ENCODE data around the gene FRAS1.
A peak's percentile ranks its signal among the peaks of the same experiment; 100 is the strongest.
"Not testable (repeated sequence)": the region's sequence is repeated elsewhere in the genome, so short reads cannot be mapped to it uniquely, and the experiment has no call there.

FRAS1 gene

DNA sequence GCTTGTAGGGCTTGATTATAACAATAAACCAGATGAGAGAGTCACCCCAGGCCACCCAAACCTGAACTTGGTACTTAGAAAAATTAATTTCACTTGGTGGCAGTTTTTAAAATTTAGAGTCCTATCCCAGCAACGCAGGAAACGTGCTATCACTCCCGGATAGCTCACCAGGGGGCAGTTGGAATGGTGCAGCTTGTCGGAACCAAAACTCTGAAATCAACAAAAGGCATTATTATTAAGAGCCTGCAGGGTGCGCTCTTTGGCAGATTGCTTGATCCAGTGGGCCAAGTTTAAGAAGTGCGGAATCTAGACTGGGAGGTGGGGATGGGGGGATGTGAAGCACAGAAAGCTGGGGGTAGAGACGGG is 2.4 kb downstream of the FRAS1 start:
- peak; percentile 65 for DNase-seq

DNA sequence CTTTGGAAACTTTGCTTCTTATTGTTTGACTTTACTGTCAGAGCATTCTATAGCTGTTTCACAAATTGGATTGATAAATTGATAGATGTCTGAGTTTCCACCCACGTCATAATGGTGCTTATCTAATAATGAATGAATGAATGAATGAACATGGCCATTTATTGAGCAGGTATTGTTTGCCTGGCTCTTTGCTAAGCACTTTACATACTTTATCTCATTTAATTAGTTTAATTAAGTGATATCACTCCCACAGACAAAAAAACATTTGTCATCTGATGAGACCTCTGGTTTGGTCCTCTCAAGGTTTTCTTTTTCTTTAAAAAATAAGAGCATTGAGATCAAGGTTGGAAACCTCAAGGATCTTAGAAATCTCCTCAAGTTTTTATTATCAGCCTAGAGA is 2.8 kb downstream of the FRAS1 start:
- DNase-seq: no peak

DNA sequence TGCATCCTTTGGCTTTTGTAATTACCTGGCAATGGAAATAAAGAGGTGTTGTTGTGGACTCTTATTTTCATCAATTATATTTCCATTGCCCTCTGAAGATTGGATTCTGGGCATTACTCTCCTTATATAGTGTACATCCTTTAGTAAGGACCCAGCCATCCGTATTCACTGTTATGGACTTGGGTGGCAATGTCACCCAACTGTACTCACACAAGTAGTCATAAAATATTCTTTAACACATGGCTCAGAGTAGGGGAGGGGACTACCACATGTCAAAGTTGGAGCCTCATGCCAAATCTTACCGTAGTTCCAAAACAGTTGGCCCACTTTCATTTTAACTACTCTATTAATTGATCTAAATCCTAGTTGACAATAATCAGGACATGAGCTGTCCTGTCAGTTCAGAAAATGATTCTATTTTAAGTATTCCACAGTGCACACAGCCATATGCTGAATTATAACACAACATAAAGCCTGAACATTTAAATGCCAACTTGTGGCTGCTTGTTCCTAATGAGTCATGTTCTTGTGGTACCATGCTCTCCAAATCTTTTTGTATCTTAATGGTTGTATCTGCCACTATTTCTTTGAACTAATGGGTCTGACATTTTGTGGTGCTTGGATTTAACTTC is 4.9 kb downstream of the FRAS1 start:
- peak; percentile 34 for DNase-seq

DNA sequence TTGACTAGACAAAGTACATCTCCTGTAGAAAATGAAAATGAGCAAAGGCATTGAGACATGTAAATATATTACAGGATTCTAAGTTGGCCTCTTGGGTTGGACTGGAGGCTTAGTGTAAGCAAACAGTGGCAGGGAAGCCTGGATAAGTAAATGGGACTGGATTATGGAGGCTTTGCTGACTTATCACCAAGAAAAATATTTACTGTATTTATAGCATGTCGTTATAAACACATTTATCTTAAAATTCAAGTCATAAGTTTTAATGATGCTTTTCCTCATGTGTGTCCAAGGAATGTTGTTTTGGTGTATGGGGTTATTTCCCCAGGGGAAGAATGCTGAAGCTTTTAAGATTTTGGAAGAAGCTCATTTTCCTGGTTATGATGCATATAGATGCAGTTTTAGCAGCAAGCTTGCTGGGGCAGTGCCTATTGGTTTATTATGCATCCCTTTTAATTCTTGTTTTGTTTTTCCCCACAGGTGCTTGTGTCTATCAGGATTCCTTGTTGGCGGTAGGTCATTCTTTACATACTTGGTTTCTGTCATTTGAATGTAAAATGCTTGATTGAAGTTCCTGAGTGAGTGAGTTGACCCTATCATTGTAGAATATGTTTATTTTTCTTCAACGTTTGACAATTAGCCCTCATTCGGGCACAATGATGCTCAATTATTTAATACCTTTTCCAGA is 8.5 kb downstream of the FRAS1 start:
- peak; percentile 36 for DNase-seq

DNA sequence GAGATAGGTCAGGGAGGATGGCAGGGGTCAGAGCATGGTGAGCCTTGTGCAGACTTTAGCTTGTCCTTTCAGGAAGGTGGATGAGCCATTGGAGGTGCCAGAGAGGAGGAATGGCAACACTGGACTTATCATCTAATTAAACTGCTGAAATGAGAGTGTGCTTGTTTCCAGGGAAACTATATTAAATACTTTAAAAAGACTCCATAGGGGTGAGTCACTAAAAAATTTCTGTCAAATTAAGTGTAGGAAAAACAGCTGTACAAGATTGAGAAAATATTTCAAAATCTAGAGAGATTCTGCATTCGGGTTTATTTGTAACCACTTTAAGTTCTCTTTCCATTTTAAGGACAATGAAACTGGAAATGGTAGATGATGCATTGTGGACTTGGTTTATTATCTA is 11.4 kb downstream of the FRAS1 start:
- no peak for DNase-seq

DNA sequence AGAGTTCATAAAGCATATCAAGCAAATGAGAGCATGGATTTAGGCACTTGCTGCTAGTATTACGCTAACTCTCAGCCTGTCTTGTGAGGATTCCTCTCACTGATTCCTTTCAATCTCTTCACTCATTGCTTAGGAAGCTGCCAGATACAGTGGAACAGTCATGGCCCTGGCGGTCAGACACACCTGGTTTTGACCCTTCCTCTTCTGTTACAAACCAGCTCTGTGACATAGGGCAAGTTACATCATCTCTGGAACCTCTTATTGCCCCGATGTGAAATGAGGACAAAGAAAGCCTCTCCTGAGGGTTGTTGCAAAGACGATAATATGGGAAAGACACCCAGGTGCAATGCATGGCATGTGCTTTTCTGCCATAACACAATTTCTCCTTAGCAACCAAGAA is 12.2 kb downstream of the FRAS1 start:
- no peak for DNase-seq

DNA sequence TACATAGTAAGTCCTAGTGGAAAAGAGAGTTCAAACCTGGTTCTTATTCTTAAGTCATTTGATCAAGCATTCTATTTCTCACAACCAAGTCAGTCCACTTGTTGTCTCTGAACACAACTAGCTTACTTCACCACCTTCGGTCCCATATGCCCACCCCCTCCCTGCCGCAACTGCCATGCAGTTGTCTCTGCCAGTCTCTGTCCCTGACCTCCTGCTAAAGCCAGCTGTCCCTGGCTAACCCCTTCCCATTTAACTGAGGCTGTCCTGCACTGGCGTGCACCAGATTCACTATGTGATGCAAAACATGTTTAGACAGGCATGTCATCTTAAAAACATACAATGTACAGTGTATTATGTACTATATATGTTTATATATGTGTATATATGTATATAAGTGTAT is 12.7 kb downstream of the FRAS1 start:
- no peak for DNase-seq

DNA sequence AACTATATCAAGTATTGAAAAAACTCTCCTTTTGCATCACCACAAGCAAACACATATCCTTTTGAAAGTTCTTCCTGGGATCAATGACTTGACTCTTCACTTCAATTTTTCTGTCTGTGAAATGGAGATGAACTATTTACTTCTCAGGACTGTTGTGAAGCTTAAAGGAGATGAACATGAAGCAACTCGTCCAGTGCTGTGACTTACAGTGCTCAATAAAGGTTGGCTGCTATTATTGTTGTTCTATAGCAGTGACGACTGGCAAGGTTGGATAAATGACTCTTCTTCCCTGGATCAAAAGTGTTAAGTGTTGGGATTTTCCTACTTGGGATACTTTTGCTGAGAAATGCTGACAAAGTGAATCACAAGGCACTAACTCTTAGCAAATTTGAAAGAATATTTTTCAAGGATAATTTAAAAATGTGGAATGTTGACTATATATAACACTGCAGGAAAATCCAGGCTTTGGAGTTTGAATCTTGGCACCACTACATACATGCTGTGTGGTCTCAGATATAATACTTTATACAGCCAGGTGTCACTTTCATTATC is 13.7 kb downstream of the FRAS1 start:
- DNase-seq: no peak

DNA sequence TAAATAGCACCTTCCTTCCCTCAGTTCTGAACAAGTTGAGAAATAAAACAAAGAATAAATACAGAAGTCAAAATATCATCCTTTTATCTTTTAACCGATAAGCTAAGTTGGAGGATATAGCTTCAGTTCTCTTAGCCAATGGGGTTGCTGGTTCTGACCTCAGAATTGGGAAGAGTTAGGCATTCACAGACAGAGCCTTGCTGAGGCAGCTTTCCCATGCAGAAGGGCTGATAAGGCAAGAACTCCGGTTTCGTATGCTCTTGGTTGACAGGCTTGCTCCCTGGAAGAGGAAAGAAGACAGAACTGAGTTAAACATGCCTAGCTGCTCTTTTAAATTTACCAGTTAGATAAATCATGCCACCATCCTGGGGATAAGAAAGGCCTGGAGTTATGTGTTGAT is 17.6 kb downstream of the FRAS1 start:
- DNase-seq: no peak

DNA sequence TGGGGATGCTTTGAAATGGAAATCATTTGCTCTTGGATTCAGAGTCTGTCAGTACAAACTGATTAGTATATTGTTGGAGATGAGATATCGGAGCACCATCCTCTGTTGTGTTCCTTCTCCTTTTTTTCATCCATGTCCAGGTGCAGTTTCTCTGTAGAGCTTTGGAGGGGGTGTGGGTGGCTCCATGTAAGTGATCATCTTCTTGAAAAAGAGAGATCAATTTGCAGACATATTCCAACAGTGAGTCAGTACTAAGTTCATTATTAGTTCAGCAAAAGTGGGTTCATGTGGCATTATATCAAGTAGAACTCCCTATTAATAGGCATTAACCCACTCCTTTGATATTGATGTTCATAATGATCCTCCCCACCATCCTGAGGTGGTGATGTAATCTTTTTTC is 18.9 kb downstream of the FRAS1 start:
- no peak for DNase-seq

DNA sequence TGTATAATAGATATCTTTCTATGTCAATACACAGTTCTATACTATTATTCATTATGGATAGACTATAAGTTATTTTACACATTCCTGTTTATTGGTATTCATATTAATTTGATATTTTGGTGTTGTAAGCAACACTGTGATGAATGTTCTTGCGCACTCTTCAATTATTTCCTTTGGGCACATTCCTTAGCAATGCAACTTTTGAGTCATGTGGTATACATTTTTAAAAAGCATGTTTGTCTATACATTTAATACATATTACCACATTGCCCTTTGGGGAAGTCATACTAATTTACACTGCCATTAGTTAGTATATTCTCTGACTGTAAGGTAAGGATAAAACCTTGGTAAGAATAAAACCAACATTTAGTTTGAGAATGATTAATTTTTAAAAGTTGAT is 21.0 kb downstream of the FRAS1 start:
- no peak for DNase-seq

DNA sequence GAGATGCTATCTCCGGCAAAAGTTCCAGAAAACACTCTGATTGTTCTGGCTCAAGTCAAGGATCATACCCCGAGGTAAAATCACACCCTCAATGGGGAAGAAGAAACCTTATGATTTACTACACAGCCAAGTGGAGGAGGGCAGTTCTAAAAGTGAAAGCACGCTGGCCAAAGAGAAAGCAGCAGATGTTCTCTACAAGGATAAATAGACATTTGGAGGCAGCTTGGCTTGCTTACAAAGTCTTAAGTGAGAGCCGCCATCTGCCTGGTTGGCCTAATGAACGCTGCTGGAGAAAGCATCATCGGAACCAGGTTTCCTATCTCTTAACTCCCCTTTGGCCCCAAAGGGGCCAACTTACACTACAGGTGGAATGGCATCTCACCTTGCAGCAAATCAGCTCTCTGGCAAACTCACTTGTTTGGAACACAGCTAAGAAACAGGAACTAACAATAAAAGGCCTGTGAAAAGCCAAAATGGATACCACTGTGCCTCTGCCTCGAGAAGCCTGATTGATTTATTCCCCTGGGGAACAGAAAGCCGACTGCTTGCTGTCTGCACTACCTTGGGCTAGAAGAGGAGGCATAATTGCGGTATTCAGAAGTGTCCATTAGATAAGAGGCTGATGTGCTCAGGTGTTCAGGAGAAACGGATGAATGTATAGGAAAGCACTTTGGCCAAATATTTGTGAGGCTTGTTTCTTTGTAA is 22.8 kb downstream of the FRAS1 start:
- DNase-seq: no peak

DNA sequence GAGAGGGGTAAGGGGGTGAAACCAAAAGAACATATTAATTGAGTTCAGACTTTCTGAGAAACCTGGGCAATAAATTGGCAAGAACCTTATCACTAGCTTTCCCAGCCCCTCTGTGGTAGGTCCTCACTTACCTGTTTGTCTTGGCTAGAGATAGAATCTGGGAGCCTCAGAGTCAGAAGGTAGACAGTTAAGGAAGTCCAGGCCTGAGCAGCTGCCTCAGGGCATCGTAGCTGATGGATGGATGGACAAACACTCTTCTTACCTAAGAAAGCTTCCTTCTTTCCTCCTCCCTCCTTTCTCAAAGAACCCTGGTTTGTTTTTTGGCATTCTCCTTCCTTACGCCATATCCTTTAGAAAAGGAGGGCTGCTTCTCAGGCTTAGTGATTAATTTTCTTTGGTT is 24.4 kb downstream of the FRAS1 start:
- no peak for DNase-seq

DNA sequence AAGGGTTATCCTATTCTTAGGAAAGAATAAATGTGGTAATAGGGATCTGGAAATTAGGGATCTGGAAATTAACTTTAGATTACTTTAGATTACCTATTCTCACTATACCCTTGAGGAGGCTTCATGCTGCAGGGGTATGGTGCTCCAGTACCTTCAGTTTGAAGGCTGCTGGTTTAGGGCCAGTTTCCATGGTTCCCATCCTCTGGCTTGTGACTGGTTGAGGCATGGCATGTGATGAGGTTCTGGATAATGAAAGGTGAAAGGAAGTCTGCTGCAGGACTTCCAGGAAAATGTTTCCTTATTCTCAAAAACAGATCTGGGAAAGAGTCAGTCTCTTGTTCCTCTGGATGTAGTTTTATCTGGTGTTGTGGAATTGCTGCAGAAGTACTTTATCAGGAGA is 25.9 kb downstream of the FRAS1 start:
- DNase-seq: no peak

DNA sequence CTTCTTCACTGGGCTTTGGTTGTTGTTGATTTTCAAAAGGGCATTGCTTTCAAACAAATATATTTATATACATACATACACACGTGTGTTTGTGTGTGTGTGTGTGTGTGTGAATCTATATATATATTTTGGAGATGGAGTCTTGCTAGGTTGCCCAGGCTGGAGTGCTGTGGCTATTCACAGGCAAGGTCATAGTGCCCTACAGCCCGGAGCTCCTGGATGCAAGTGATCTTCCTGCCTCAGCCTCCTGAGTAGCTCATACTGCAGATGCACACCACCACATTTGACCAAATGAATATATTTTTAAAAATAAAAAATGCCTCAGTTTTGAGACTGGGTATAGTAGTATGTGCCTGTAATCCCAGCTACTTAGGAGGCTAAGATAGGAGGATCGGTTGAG is 34.4 kb downstream of the FRAS1 start:
- no peak for DNase-seq

DNA sequence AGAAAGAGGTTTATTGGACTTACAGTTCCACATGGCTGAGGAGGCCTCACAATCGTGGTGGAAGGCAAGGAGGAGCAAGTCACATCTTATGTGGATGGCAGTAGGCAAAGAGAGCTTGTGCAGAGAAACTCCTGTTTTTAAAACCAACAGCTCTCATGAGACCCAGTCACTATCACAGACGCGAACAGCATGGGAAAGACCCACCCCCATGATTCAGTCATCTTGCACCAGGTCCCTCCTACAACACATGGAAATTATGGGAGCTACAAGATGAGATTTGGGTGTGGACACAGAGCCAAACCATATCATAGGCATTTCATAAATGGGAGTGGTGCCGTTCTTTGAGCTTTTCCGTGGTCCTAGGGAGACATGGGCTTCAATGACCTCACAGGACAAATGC is 35.2 kb downstream of the FRAS1 start:
- DNase-seq: not testable (repeated sequence)

DNA sequence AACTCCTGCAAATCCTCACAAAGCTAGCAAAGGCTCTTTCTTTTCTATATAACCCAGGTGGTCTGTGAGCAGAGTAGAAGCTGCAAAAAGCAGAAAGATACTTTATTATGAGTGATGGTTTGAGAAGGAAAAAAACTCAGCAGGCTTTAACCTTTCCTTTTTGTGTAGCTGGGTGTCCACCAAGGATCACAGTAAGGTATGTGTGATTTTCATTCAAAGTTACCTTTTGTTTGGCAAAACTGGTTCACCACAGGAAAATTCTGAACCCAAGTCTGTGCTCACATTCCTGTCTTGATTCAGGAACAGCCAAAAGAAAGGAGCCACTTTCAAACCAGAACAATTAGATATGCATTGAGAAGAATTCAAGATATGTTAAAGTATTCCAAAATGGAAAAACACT is 35.7 kb downstream of the FRAS1 start:
- DNase-seq: no peak

DNA sequence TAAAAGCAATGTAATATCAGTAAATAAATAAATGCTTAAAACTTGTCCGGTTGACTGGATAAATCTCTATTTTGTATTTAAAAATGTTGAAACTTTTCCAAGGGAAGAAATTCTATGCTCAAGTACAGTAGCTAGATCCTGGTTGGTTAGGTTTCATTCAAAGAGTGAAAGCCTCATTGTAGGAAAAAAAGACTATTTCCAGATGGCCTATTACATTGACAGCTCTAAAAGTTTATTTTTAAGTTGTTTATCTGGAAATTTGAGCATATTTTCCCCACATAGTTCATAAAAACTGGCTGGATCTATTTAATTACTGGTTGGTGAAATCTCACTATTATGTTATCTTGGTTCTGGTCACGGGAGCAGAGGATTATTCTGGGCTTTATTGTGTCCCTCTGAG is 38.0 kb downstream of the FRAS1 start:
- DNase-seq: no peak

DNA sequence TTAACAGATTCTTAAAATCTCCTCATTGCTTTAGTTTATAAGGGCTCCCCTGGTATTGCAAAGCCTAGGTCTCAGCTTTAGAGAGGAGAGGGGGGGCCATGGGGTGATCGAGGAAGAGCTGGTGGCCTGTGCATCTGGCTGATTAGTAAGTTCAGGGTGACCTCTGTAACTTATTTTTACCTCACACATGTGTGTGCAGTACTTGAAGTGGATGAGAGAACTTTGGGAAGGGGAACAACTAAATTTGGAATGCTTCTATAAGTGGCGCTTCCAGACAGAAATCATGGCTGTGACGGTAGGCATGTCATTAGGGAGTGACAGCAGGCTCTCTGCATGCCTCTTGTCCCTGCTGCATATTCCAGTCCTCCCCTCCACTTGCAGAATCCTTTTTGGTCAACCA is 41.9 kb downstream of the FRAS1 start:
- DNase-seq: no peak

DNA sequence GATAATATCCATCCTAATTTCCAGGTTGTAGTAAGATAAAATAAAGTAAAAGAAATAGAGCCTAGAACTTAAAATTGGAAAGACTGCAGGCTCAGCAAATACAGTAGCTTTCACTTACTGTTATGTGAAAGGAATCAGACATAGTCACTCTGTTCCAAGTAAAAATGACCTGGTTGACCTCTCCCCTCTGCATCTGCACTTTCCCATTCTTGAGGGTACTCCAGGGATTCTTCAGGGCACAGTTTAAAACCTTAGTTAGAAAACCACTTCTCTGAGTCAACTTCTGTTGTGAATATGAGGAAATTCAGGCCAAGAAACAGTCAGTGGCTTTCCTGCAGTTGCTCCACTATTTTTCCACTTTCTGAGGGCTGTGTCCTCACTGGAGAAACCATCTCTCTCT is 42.9 kb downstream of the FRAS1 start:
- no peak for DNase-seq

DNA sequence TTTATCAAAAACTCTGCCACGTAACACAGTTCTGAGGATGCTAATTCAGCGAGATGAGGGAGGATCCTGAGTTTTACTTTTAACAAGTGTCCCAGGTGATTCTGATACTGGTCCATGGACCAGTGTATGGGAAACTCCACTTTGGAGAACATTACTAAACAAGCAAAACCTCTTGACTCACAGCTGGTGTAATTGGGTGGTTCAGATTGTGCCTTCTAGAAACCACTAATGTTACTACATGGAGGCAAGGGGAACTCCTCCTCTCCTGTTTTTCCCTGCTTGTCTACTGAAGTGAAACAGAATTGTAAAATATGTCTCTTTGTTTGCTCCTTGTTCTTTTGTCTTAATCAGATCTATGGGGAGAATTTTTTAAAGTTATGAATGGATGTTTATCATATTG is 62.6 kb downstream of the FRAS1 start:
- DNase-seq: no peak

DNA sequence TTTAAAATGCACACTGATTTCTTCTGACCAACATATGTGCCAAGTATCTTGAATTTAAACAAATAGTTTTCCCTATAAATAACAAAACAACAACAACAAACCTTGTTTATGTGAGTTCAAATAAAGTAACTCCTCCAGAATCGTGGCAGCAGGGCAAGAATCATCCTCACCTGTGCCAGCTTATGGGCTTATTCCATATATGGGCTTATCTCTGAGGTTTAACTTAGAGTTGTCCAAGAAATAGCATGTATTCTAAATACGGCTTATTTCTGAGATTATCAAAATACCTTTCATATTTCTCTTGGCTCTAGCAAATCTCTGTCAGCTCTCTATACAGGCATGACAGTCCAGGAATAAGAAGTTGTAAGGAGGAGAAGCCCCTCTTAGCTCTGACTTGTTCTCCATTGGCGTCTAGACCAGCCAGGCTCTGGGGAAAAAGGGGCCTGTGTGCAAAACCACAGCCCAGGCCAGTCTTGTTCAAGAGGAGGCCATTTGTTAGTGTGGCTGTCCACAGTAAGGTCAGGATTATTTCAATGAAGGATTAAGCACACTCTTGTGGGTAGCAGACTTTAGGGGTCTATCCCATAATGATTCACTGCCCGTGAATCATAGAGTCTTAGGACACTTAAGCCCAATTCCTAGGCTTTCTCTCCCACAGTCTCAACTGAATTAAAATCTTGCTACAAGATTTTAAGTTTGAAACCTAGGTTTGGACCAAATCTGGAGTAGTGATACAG is 63.2 kb downstream of the FRAS1 start:
- DNase-seq: no peak

DNA sequence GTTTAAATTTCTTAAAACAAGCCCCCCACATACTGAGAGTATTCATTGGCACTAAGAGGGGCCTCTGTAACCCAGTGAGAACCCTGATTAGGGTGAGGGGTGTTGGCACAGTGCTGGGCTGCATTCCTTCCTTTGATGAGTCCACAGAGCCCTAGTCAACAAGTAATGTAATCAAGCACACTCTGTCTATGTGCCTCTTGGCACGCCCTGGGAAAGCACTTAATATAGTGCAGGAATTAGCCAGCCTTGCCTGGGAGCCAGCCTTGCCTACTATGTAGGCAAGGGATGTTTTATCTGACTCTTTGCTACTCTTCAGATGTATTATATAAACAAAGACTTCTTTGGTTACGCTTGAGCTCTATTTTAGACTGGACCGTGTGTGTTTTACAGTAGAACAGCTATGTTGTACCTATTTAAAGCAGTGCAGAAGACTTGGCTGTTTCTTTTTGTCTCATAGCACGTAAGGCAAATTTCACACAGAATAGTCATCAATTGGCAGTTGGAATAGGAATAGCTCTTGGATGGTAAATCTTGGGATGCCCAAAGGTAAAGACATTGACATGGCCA is 64.3 kb downstream of the FRAS1 start:
- no peak for DNase-seq

All from NCI-H1105 treated with DMSO at 0.1 percent for 48 hours (cell line).